ENCODE results near the gene DDX59.

- TF ChIP-seq CTCF (conservative IDR thresholded peaks at IDR 0.05; ENCODE audit: low read length), result no peak
- TF ChIP-seq EZH2phosphoT487 (IDR thresholded peaks at IDR 0.05; ENCODE audit: borderline replicate concordance, low read depth, low read length), result no peak
These were observed 3.4 kb downstream of the DDX59 start for GRCh38 chr1:200666309-200666708.
